Keratinocyte (primary cell): ENCODE data around the gene SNTB2. TPM values are rescaled to one million over a fixed set of nuclear protein-coding genes. Genes with fewer than 3 reads are reported as not detected.
"Not testable (repeated sequence)": the region's sequence is repeated elsewhere in the genome, so short reads cannot be mapped to it uniquely, and the experiment has no call there.

Experiments used
- DNase-seq: peaks from one replicate; pipeline ENCODE4 v3.0.0-alpha.2; 2011; ENCODE audit warnings: low read depth, missing footprints, low spot score
- FAIRE-seq: peaks from 2 replicates; lab custom pipeline; 2011; peaks lifted over from hg19 to GRCh38; lab: Jason Lieb, UNC
- H2AFZ ChIP-seq: 2 replicates; pipeline ENCODE4 v1.6.0; 2012; ENCODE audit warnings: low read length, control low read depth, inconsistent platforms; ENCODE audit not compliant: control insufficient read depth
- H3K27ac ChIP-seq: 2 replicates; pipeline ENCODE4 v1.5.1; 2011; ENCODE audit warnings: low read length; ENCODE audit not compliant: control insufficient read depth, insufficient read depth
- H3K27me3 ChIP-seq: 3 replicates; pipeline ENCODE4 v1.6.0; 2011; ENCODE audit warnings: low read length; ENCODE audit not compliant: control insufficient read depth, insufficient read depth; ENCODE audit errors: extremely low read depth
- H3K36me3 ChIP-seq, 2 experiments: 2 replicates in 1 of 2; 3 replicates in 1 of 2; pipeline ENCODE4 v1.5.1; 2011; ENCODE audit warnings: low read length in 2 of 2, mild to moderate bottlenecking in 1 of 2; ENCODE audit not compliant: control insufficient read depth in 2 of 2, insufficient read depth in 2 of 2; ENCODE audit errors: extremely low read depth in 1 of 2
- H3K4me1 ChIP-seq: 3 replicates; pipeline ENCODE4 v1.5.1; 2011; ENCODE audit warnings: low read length; ENCODE audit not compliant: control insufficient read depth, insufficient read depth; ENCODE audit errors: extremely low read depth
- H3K4me2 ChIP-seq: 3 replicates; pipeline ENCODE4 v1.6.0; 2011; ENCODE audit warnings: low read depth, low read length; ENCODE audit not compliant: control insufficient read depth, insufficient read depth; ENCODE audit errors: extremely low read depth
- H3K4me3 ChIP-seq, 3 experiments: fragments of 200-600 bp in 1 of 3; sonication (generic) in 1 of 3; 2 replicates in 2 of 3; 3 replicates in 1 of 3; pipeline ENCODE4 v1.5.1; 2011 to 2016; ENCODE audit warnings: low read length in 3 of 3, mild to moderate bottlenecking in 3 of 3, control low read depth in 2 of 3, inconsistent platforms in 1 of 3, low read depth in 1 of 3, mixed read lengths in 1 of 3, mixed run types in 1 of 3, moderate library complexity in 1 of 3; ENCODE audit not compliant: control insufficient read depth in 2 of 3, insufficient read depth in 2 of 3; ENCODE audit errors: extremely low read depth in 1 of 3
- H3K79me2 ChIP-seq: 2 replicates; pipeline ENCODE4 v1.6.0; 2012; ENCODE audit warnings: low read length; ENCODE audit not compliant: control insufficient read depth, insufficient read depth
- H3K9ac ChIP-seq: 3 replicates; pipeline ENCODE4 v1.6.0; 2011; ENCODE audit warnings: low read length; ENCODE audit not compliant: control insufficient read depth, insufficient read depth; ENCODE audit errors: extremely low read depth
- H3K9me1 ChIP-seq: 3 replicates; pipeline ENCODE4 v1.6.0; 2011; ENCODE audit warnings: low read length; ENCODE audit not compliant: control insufficient read depth, insufficient read depth; ENCODE audit errors: extremely low read depth
- H3K9me3 ChIP-seq: 2 replicates; pipeline ENCODE4 v1.5.1; 2012; ENCODE audit warnings: low read depth, low read length; ENCODE audit not compliant: control insufficient read depth
- H4K20me1 ChIP-seq: 3 replicates; pipeline ENCODE4 v1.6.0; 2011; ENCODE audit warnings: low read length; ENCODE audit not compliant: control insufficient read depth, insufficient read depth; ENCODE audit errors: extremely low read depth
- CTCF ChIP-seq, 3 experiments: IDR thresholded peaks in 1 of 3; conservative IDR thresholded peaks in 1 of 3; optimal IDR thresholded peaks in 1 of 3; 2 replicates in 2 of 3; 3 replicates in 1 of 3; pipeline versions ENCODE3 to v1.5.1; 2011; ENCODE audit warnings: low read length in 3 of 3, mild to moderate bottlenecking in 3 of 3, moderate library complexity in 2 of 3, control low read depth in 1 of 3, inconsistent platforms in 1 of 3; ENCODE audit not compliant: insufficient read depth in 2 of 3; ENCODE audit errors: extremely low read depth in 1 of 3
- EZH2 ChIP-seq: IDR thresholded peaks from one replicate; pipeline ENCODE4 v1.6.1; 2012; ENCODE audit warnings: inconsistent platforms, mild to moderate bottlenecking, low read length, moderate library complexity
- dilution Hi-C: fragments of 300-500 bp; cut with MboI; formaldehyde crosslinking; loops from one replicate; pipeline ENCODE4 v1.7.0; 2020; ENCODE audit warnings: low sequenced_read_pairs; ENCODE audit not compliant: extremely low pct_ligation_motif_present
- polyA plus RNA-seq, 5 experiments: library from polyadenylated mRNA; depleted of rRNA in 3 of 5; stranded (reverse) in 3 of 5; stranded (forward) in 1 of 5; unstranded in 1 of 5; fragments of >200 nt; gene quantifications; 1 replicate in 1 of 5; 2 replicates in 3 of 5; 3 replicates in 1 of 5; pipeline versions ENCODE4 v1.2.1 to v1.2.3, GENCODE V29; 2011 to 2012; ENCODE audit warnings: missing spikeins in 2 of 5, low read depth in 1 of 5, low replicate concordance in 1 of 5

The SNTB2 gene
- polyA plus RNA-seq, 1 donor (not counting 4 experiments of a cell fraction or from before 2014, with no cell fraction given), result 15.9 TPM

- Histone ChIP-seq H3K36me3 (peaks cover 2 to 5% of the 10 kb centered on the region in 2 experiments), H3K9me1 (no peaks in the 10 kb centered on the region), H3K9me3 (no peaks in the 10 kb centered on the region), H3K27ac (no peak overlapping the region), H3K4me1 (no peaks in the 10 kb centered on the region), H3K79me2 (no peaks in the 10 kb centered on the region), H3K9ac (no peak overlapping the region), H2AFZ (no peak overlapping the region), H3K4me2 (no peak overlapping the region), H3K4me3 (no peak overlapping the region), H3K27me3 (no peaks in the 10 kb centered on the region), H4K20me1 (no peaks in the 10 kb centered on the region)
- FAIRE-seq (no peak), DNase-seq (no peak)
- no peak for TF ChIP-seq EZH2
- TF ChIP-seq CTCF (optimal IDR thresholded peaks at IDR 0.05 in 1 of 3, IDR thresholded peaks at IDR 0.05 in 1 of 3, conservative IDR thresholded peaks at IDR 0.05 in 1 of 3; ENCODE audit: extremely low read depth in 1 of 3, insufficient read depth in 2 of 3, low read length in 3 of 3), result no peak
- dilution Hi-C loops, result no loop called here
Measured at GRCh38 chr16:69285240-69285639, 98.3 kb downstream of the SNTB2 start.

DNA sequence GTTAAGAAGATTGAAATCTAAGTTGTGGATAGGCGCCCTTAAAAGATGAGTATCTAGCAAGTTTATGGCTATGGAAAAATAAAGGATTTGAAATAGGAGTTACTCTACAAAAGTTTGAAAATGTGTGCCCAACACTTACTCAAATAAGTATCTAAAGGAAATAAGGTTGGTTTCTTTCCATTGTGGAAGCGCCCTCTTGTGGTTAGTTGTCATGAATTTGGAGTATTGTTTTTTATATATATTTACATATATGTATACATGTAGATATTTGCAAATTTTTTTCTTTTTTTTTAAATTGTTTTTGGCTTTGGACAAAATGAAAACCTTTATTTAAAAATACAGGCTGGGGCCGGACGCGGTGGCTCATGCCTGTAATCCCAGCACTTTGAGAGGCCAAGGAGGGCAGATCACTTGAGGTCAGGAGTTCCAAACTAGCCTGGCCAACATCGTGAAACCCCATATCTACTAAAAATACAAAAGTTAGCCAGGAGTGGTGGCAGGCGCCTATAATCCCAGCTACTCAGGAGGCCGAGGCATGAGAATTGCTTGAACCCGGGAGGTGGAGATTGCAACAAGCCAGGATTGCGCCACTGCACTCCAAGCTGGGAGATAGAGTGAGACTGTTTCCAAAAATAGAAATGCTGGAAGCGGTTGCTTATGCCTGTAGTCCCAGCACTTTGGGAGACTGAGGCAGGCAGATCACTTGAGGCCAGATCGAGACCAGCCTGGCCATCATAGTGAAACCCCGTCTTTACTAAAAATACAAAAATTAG lies 100.2 kb downstream of the SNTB2 start:
- H2AFZ ChIP-seq, result no peak overlapping the region
- H3K9me1 ChIP-seq, result no peaks in the 10 kb centered on the region
- TF ChIP-seq CTCF (optimal IDR thresholded peaks at IDR 0.05 in 1 of 3, IDR thresholded peaks at IDR 0.05 in 1 of 3, conservative IDR thresholded peaks at IDR 0.05 in 1 of 3; ENCODE audit: extremely low read depth in 1 of 3, insufficient read depth in 2 of 3, low read length in 3 of 3) (peak in 1 of 3 experiments; percentile 32), EZH2 (no peak)
- no peak overlapping the region for H3K4me3 ChIP-seq
- peaks cover 4 to 5% of the 10 kb centered on the region in 2 experiments for H3K36me3 ChIP-seq
- H3K4me1 ChIP-seq, result no peaks in the 10 kb centered on the region
- no peaks in the 10 kb centered on the region for H3K9me3 ChIP-seq
- H3K27ac ChIP-seq, result no peak overlapping the region
- no peak for FAIRE-seq
- no peaks in the 10 kb centered on the region for H3K27me3 ChIP-seq
- no peak overlapping the region for H3K4me2 ChIP-seq
- dilution Hi-C loops, result no loop called here
- DNase-seq, result no peak
- no peak overlapping the region for H3K9ac ChIP-seq
- H3K79me2 ChIP-seq, result no peaks in the 10 kb centered on the region
- H4K20me1 ChIP-seq, result no peaks in the 10 kb centered on the region

GRCh38 chr16:69291657-69292056 lies 104.7 kb downstream of the SNTB2 start:
- H3K4me3 ChIP-seq, FAIRE-seq, DNase-seq, H3K4me2 ChIP-seq, H3K36me3 ChIP-seq, H2AFZ ChIP-seq, H3K27ac ChIP-seq, H3K27me3 ChIP-seq, H3K9ac ChIP-seq, H3K9me1 ChIP-seq, H3K9me3 ChIP-seq, H4K20me1 ChIP-seq, dilution Hi-C loops, H3K79me2 ChIP-seq: not testable (repeated sequence)
- H3K4me1 ChIP-seq, result peaks cover 11% of the 10 kb centered on the region
